Peyer's patch (tissue), 4 donors: Measurements from ENCODE around the gene TMEM140.

ENCODE experiments used
- CTCF ChIP-seq, 6 experiments: fragments of 450-650 bp in 4 of 6; fragments of 200-600 bp in 2 of 6; sonication (generic) in 1 of 6; IDR thresholded peaks; one replicate each; pipeline ENCODE4 v1.5.1; 2017 to 2019; ENCODE audit warnings: antibody characterized with exemption in 6 of 6, mild to moderate bottlenecking in 3 of 6, moderate library complexity in 1 of 6
- POLR2A ChIP-seq, 2 donors: fragments of 450-650 bp; IDR thresholded peaks; one replicate each; pipeline ENCODE4 v1.5.1; 2017; ENCODE audit warnings: antibody characterized with exemption in 2 of 2, mild to moderate bottlenecking in 2 of 2, moderate library complexity in 2 of 2

GRCh38 chr7:135195156-135195555, 47.3 kb downstream of the TMEM140 start:
- no peak for TF ChIP-seq POLR2A (IDR thresholded peaks at IDR 0.05)
- TF ChIP-seq CTCF (IDR thresholded peaks at IDR 0.05) = no peak
